Measurements from ENCODE around the gene SLC36A2.
"Not testable (repeated sequence)": the region's sequence is repeated elsewhere in the genome, so short reads cannot be mapped to it uniquely, and the experiment has no call there.

Gene SLC36A2

GRCh38 chr5:151318850-151319732 is 28.3 kb downstream of the SLC36A2 start:
- Histone ChIP-seq H3K9ac (ENCODE audit: low read length) (no peak overlapping the region), H3K27ac (ENCODE audit: low read depth, low read length) (peak overlapping the region; percentile 49), H3K4me3 (ENCODE audit: low read length) (no peak overlapping the region)

GRCh38 chr5:151317871-151318270 is 29.5 kb downstream of the SLC36A2 start:
- H3K9ac ChIP-seq (ENCODE audit: low read length) = no peak overlapping the region

More at GRCh38 chr5:151318850-151319732, 28.3 kb downstream of the SLC36A2 start:
- Histone ChIP-seq H3K36me3 (ENCODE audit: control insufficient read depth, insufficient read depth, low read length) (no peaks in the 10 kb centered on the region), H3K4me1 (ENCODE audit: control insufficient read depth, insufficient read depth, low read length) (no peaks in the 10 kb centered on the region), H3K27me3 (ENCODE audit: control insufficient read depth, insufficient read depth, low read length) (no peaks in the 10 kb centered on the region)

GRCh38 chr5:151315998-151316597 is 31.3 kb downstream of the SLC36A2 start:
- H3K9ac ChIP-seq (ENCODE audit: low read length) = no peak overlapping the region
- no peak overlapping the region for H3K4me3 ChIP-seq (ENCODE audit: low read length)
- no peak overlapping the region for H3K27ac ChIP-seq (ENCODE audit: low read depth, low read length)
- no peaks in the 10 kb centered on the region for H3K36me3 ChIP-seq (ENCODE audit: control insufficient read depth, insufficient read depth, low read length)
- no peaks in the 10 kb centered on the region for H3K27me3 ChIP-seq (ENCODE audit: control insufficient read depth, insufficient read depth, low read length)
- H3K4me1 ChIP-seq (ENCODE audit: control insufficient read depth, insufficient read depth, low read length) = no peaks in the 10 kb centered on the region

More at GRCh38 chr5:151317871-151318270, 29.5 kb downstream of the SLC36A2 start:
- no peaks in the 10 kb centered on the region for H3K36me3 ChIP-seq (ENCODE audit: control insufficient read depth, insufficient read depth, low read length)
- H3K4me3 ChIP-seq (ENCODE audit: low read length) = no peak overlapping the region
- H3K27ac ChIP-seq (ENCODE audit: low read depth, low read length) = no peak overlapping the region
- H3K27me3 ChIP-seq (ENCODE audit: control insufficient read depth, insufficient read depth, low read length) = no peaks in the 10 kb centered on the region
- no peaks in the 10 kb centered on the region for H3K4me1 ChIP-seq (ENCODE audit: control insufficient read depth, insufficient read depth, low read length)

- H3K36me3 ChIP-seq (ENCODE audit: control insufficient read depth, insufficient read depth, low read length) = no peaks in the 10 kb centered on the region
These were observed 34.0 kb downstream of the SLC36A2 start for GRCh38 chr5:151313357-151313756.

GRCh38 chr5:151312756-151313324 is 34.5 kb downstream of the SLC36A2 start:
- H3K27ac ChIP-seq (ENCODE audit: low read depth, low read length) = no peak overlapping the region
- H3K36me3 ChIP-seq (ENCODE audit: control insufficient read depth, insufficient read depth, low read length) = no peaks in the 10 kb centered on the region
- H3K27me3 ChIP-seq (ENCODE audit: control insufficient read depth, insufficient read depth, low read length) = no peaks in the 10 kb centered on the region
- no peak overlapping the region for H3K9ac ChIP-seq (ENCODE audit: low read length)
- H3K4me3 ChIP-seq (ENCODE audit: low read length) = no peak overlapping the region
- H3K4me1 ChIP-seq (ENCODE audit: control insufficient read depth, insufficient read depth, low read length) = no peaks in the 10 kb centered on the region

More at GRCh38 chr5:151313357-151313756, 34.0 kb downstream of the SLC36A2 start:
- H3K4me1 ChIP-seq (ENCODE audit: control insufficient read depth, insufficient read depth, low read length) = no peaks in the 10 kb centered on the region
- no peak overlapping the region for H3K27ac ChIP-seq (ENCODE audit: low read depth, low read length)
- no peak overlapping the region for H3K9ac ChIP-seq (ENCODE audit: low read length)
- no peaks in the 10 kb centered on the region for H3K27me3 ChIP-seq (ENCODE audit: control insufficient read depth, insufficient read depth, low read length)
- no peak overlapping the region for H3K4me3 ChIP-seq (ENCODE audit: low read length)

GRCh38 chr5:151310932-151311331 is 36.4 kb downstream of the SLC36A2 start:
- Histone ChIP-seq H3K36me3 (ENCODE audit: control insufficient read depth, insufficient read depth, low read length) (no peaks in the 10 kb centered on the region), H3K27ac (ENCODE audit: low read depth, low read length) (no peak overlapping the region), H3K4me3 (ENCODE audit: low read length) (no peak overlapping the region), H3K27me3 (ENCODE audit: control insufficient read depth, insufficient read depth, low read length) (no peaks in the 10 kb centered on the region), H3K9ac (ENCODE audit: low read length) (no peak overlapping the region), H3K4me1 (ENCODE audit: control insufficient read depth, insufficient read depth, low read length) (no peaks in the 10 kb centered on the region)

- not testable (repeated sequence) for H3K27me3 ChIP-seq (ENCODE audit: control insufficient read depth, insufficient read depth, low read length); H3K9ac ChIP-seq (ENCODE audit: low read length); H3K4me1 ChIP-seq (ENCODE audit: control insufficient read depth, insufficient read depth, low read length); H3K36me3 ChIP-seq (ENCODE audit: control insufficient read depth, insufficient read depth, low read length); H3K27ac ChIP-seq (ENCODE audit: low read depth, low read length); H3K4me3 ChIP-seq (ENCODE audit: low read length)
These were observed 37.5 kb downstream of the SLC36A2 start for GRCh38 chr5:151309821-151310220.

GRCh38 chr5:151309266-151309665 is 38.1 kb downstream of the SLC36A2 start:
- H3K4me1 ChIP-seq (ENCODE audit: control insufficient read depth, insufficient read depth, low read length); H3K9ac ChIP-seq (ENCODE audit: low read length); H3K36me3 ChIP-seq (ENCODE audit: control insufficient read depth, insufficient read depth, low read length); H3K4me3 ChIP-seq (ENCODE audit: low read length); H3K27ac ChIP-seq (ENCODE audit: low read depth, low read length); H3K27me3 ChIP-seq (ENCODE audit: control insufficient read depth, insufficient read depth, low read length): not testable (repeated sequence)

- no peak within 1 kb of the TSS for H3K4me3 ChIP-seq (ENCODE audit: low read length)
- no peaks in the 10 kb centered on the region for H3K36me3 ChIP-seq (ENCODE audit: control insufficient read depth, insufficient read depth, low read length)
- H3K9ac ChIP-seq (ENCODE audit: low read length) = no peak within 1 kb of the TSS
- H3K27ac ChIP-seq (ENCODE audit: low read depth, low read length) = no peak within 1 kb of the TSS
- H3K27me3 ChIP-seq (ENCODE audit: control insufficient read depth, insufficient read depth, low read length) = no peaks in the 10 kb centered on the region
- no peaks in the 10 kb centered on the region for H3K4me1 ChIP-seq (ENCODE audit: control insufficient read depth, insufficient read depth, low read length)
These were observed 43.7 kb downstream of the SLC36A2 start, which contains the start of gene SLC36A3 for GRCh38 chr5:151303666-151304065. SLC36A3 (minus strand) TSS chr5:151303766; CDS start chr5:151303354, 412 bp downstream.

- Histone ChIP-seq H3K4me1 (ENCODE audit: control insufficient read depth, insufficient read depth, low read length) (no peaks in the 10 kb centered on the region), H3K4me3 (ENCODE audit: low read length) (no peak overlapping the region), H3K36me3 (ENCODE audit: control insufficient read depth, insufficient read depth, low read length) (no peaks in the 10 kb centered on the region), H3K27ac (ENCODE audit: low read depth, low read length) (no peak overlapping the region), H3K9ac (ENCODE audit: low read length) (no peak overlapping the region), H3K27me3 (ENCODE audit: control insufficient read depth, insufficient read depth, low read length) (no peaks in the 10 kb centered on the region)
These were observed 49.1 kb downstream of the SLC36A2 start for GRCh38 chr5:151298063-151298855.

GRCh38 chr5:151296974-151297373 is 50.4 kb downstream of the SLC36A2 start:
- Histone ChIP-seq H3K4me1 (ENCODE audit: control insufficient read depth, insufficient read depth, low read length) (no peaks in the 10 kb centered on the region), H3K9ac (ENCODE audit: low read length) (no peak overlapping the region), H3K4me3 (ENCODE audit: low read length) (no peak overlapping the region), H3K27me3 (ENCODE audit: control insufficient read depth, insufficient read depth, low read length) (no peaks in the 10 kb centered on the region), H3K36me3 (ENCODE audit: control insufficient read depth, insufficient read depth, low read length) (no peaks in the 10 kb centered on the region), H3K27ac (ENCODE audit: low read depth, low read length) (no peak overlapping the region)

- no peaks in the 10 kb centered on the region for H3K4me1 ChIP-seq (ENCODE audit: control insufficient read depth, insufficient read depth, low read length)
- no peak overlapping the region for H3K4me3 ChIP-seq (ENCODE audit: low read length)
- no peak overlapping the region for H3K27ac ChIP-seq (ENCODE audit: low read depth, low read length)
- no peak overlapping the region for H3K9ac ChIP-seq (ENCODE audit: low read length)
- no peaks in the 10 kb centered on the region for H3K27me3 ChIP-seq (ENCODE audit: control insufficient read depth, insufficient read depth, low read length)
- no peaks in the 10 kb centered on the region for H3K36me3 ChIP-seq (ENCODE audit: control insufficient read depth, insufficient read depth, low read length)
These were observed 50.9 kb downstream of the SLC36A2 start for GRCh38 chr5:151296478-151296830.

All from rectal smooth muscle tissue (tissue), 1 donor.